ENCODE measurements around the gene CCL7.

The CCL7 gene

GRCh38 chr17:34246881-34247280 lies 23.1 kb upstream of the CCL7 start:
- peak; percentile 83 to 88 for DNase-seq

- DNase-seq, result peak; percentile 77 to 86
Observed at GRCh38 chr17:34248511-34249024, 21.5 kb upstream of the CCL7 start.

- DNase-seq, result no peak
Observed at GRCh38 chr17:34249061-34249460, 21.0 kb upstream of the CCL7 start.

- peak; percentile 84 to 89 for DNase-seq
Observed at GRCh38 chr17:34249478-34249877, 20.5 kb upstream of the CCL7 start.

GRCh38 chr17:34251186-34251585 lies 18.8 kb upstream of the CCL7 start:
- no peak for DNase-seq

- peak; percentile 93 to 95 for DNase-seq
Observed at GRCh38 chr17:34252095-34252443, 18.0 kb upstream of the CCL7 start.

GRCh38 chr17:34252444-34253138 lies 17.4 kb upstream of the CCL7 start:
- DNase-seq, result peak; percentile 23 to 73

GRCh38 chr17:34253139-34253525 lies 16.9 kb upstream of the CCL7 start:
- no peak for DNase-seq

- DNase-seq, result no peak
Observed at GRCh38 chr17:34254146-34254545, 15.9 kb upstream of the CCL7 start.

- peak; percentile 69 to 72 for DNase-seq
Observed at GRCh38 chr17:34254651-34255380, 15.2 kb upstream of the CCL7 start, which contains the start of gene CCL2. CCL2 (plus strand) TSS chr17:34255285; CDS start chr17:34255350, 65 bp downstream.

- no peak for DNase-seq
Observed at GRCh38 chr17:34255381-34255732, 14.7 kb upstream of the CCL7 start.

- no peak for DNase-seq
Observed at GRCh38 chr17:34255841-34256240, 14.2 kb upstream of the CCL7 start.

- DNase-seq, result no peak
Observed at GRCh38 chr17:34257299-34257985, 12.6 kb upstream of the CCL7 start.

- no peak for DNase-seq
Observed at GRCh38 chr17:34257986-34258326, 12.1 kb upstream of the CCL7 start.

GRCh38 chr17:34259146-34259545 lies 10.9 kb upstream of the CCL7 start:
- no peak for DNase-seq

GRCh38 chr17:34260861-34261260 lies 9.2 kb upstream of the CCL7 start:
- DNase-seq, result no peak

- DNase-seq, result peak; percentile 28 to 33
Observed at GRCh38 chr17:34261568-34262337, 8.3 kb upstream of the CCL7 start.

- DNase-seq, result peak; percentile 74 to 75
Observed at GRCh38 chr17:34265711-34266110, 4.3 kb upstream of the CCL7 start.

GRCh38 chr17:34275881-34276280 lies 5.9 kb downstream of the CCL7 start:
- DNase-seq, result peak; percentile 51 to 60

- no peak for DNase-seq
Observed at GRCh38 chr17:34276826-34277225, 6.8 kb downstream of the CCL7 start.

- DNase-seq, result no peak
Observed at GRCh38 chr17:34283571-34283970, 13.6 kb downstream of the CCL7 start.

GRCh38 chr17:34285286-34285792 lies 15.3 kb downstream of the CCL7 start, which contains the start of gene CCL11:
CCL11 (plus strand) TSS chr17:34285742; CDS start chr17:34285809, 67 bp downstream.
- DNase-seq, result no peak

All from inflammatory macrophage (primary cell).